GM21360 (cell line): ENCODE results near the gene PLPP6.
"Not testable (repeated sequence)": the region's sequence is repeated elsewhere in the genome, so short reads cannot be mapped to it uniquely, and the experiment has no call there.

Experiments used
- ATAC-seq: cut with Tn5 transposase; IDR thresholded peaks from one replicate; pipeline ENCODE4 v1.9.1; 2021; ENCODE audit warnings: mild to moderate bottlenecking, moderate library complexity; ENCODE audit not compliant: unreplicated experiment

PLPP6 gene

GRCh38 chr9:4662108-4662988 lies at the start of gene PLPP6:
TSS of gene PLPP6 (plus strand) at chr9:4662294. CDS start at chr9:4662376, 82 bp downstream.
- peak; percentile 76 for ATAC-seq

- no peak for ATAC-seq
Measured at GRCh38 chr9:4614627-4615026, 47.5 kb upstream of the PLPP6 start.

- ATAC-seq = no peak
Measured at GRCh38 chr9:4615251-4615650, 46.8 kb upstream of the PLPP6 start.

DNA sequence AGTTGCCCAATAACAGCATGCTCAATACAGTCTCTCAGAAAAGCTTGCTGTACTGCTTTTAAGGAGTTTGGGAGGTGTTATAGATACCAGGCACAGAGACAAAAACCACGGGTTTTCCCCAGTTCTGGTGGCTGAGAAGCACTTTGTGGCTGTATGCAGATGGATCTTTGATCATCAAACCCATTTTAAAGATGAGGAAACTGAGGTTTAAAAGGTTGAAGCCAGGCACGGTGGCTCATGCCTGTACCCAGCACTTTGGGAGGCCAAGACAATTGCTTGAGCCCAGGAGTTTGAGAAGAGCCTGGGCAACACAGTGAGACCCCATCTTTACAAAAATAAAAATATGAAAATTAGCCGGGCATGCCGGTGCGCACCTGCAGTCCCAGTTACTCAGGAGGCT lies 46.3 kb upstream of the PLPP6 start:
- no peak for ATAC-seq

DNA sequence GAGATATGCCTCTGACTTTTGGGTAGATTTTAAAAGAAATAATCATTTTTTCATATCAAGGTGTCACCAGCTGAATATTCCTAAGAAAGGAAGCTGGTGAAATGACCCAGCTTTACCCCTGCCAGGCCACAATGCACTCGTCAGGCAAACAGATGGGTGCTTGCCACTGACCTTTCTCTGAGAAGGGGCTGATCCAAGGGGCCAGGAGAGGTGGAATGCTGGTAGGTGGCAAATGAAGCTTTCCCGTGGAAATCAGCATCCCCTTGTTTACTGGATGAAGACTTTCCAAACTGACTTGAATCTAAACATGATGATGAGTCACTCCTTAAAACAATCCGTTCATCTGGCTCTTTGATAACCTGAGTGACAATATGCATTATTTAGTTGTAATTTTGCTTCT lies 44.3 kb upstream of the PLPP6 start:
- ATAC-seq = no peak

DNA sequence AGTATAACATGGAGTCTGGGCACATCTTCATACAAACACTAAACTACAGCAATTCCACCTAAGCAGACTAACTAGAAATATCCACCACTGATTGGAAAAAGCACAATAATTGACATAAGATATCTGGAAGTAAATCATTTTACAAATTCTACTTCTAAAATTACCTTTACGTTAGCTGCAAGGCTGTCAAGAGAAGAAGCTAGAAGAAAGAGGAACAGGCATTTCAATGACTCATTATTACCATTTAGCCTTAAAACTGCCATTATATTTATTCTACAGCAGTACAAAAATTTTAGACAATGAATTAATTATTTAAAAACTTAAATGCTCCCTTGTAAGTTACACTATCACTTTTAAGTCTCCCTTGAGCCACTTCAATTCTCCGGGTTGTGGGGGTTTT lies 43.4 kb upstream of the PLPP6 start:
- no peak for ATAC-seq

DNA sequence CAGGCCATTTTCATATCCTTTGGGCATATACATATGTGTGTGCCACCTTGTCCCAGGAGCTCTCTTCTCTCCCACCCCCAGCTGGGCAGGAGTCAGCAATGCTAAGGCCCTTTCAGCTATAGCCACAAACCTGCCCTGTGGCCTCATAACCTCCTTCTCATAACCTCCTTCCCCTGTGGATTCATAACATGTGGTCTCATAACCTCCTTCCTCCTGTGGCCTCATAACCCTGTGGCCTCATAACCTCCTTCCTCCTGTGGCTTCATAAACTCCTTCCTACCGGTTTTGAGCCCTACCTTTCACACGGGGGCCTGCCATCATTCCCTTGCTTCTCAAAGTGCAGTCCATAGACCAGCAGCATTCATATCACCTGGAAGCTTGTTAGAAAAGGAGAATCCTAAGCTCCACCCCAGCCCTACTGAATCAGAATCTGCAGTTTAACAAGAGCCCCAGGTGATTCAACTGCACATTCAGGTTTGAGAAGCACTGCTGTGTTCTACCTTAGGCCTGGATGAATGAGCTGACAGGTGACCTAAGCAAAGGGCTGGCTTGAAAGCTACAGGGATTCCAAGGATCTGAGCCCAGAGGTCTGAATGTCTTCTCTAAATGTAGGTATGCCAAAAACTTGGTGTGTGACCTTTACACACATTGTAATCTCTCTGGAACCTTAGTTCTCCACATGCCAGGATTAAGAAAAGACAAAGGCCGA lies 41.9 kb upstream of the PLPP6 start:
- no peak for ATAC-seq

- ATAC-seq = no peak
Measured at GRCh38 chr9:4620881-4621555, 41.1 kb upstream of the PLPP6 start.

DNA sequence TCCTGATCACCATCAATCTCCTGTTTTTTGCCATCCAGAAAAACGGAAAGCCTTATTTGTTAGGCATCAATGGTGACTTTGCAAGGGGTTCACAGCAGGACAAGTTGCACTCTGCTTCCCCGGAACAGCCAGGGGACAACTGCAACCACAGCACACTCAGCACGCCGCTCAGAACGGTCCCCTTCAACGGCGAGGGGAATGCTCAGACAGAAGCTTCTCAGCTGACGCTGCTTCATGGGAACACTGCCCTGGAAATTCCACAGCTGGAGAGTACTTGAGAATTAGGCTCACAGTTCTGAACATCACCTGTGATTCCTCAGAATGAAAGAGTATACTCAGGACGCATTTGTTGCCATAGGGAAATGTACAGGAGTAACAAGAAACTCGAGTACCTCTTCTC lies 40.1 kb upstream of the PLPP6 start:
- no peak for ATAC-seq

DNA sequence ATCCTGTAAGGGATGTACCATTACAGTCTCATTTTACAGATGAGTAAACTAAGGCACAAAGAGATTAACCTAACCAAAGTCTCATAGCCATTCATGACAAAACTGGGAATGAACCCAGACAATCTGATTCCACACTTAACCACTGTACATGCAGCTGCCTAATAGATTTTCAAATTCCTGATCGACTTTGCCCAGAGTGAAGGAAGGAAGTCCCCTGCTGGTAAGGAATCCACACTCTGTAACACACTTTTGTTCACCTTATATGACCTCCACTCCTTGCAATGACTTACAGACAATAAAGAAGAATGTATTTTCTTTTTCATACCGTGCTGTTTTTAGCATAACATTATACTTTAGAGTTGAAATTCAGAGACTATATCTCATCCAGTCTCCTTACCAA lies 31.3 kb upstream of the PLPP6 start:
- no peak for ATAC-seq

- ATAC-seq = no peak
Measured at GRCh38 chr9:4638968-4639367, 23.1 kb upstream of the PLPP6 start.

DNA sequence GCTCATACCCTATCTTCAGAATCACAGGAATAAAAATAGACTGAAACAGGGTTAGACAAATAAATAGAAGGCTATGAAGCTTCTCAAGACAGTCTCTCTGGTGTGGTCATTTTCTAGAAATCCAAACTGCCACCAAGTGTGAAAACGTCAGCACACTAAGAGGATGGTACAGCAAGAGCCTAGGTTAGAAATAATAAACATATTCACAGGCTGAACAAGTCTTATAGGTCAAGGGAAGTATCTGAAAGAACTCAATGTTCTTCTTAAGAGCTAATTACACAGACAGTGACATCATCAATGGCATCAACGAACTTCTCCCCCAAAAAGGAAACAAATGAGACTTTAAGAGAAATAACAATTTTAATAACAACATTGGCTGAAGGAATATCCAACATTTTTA lies 22.7 kb upstream of the PLPP6 start:
- no peak for ATAC-seq

- ATAC-seq = no peak
Measured at GRCh38 chr9:4640027-4640426, 22.1 kb upstream of the PLPP6 start.

DNA sequence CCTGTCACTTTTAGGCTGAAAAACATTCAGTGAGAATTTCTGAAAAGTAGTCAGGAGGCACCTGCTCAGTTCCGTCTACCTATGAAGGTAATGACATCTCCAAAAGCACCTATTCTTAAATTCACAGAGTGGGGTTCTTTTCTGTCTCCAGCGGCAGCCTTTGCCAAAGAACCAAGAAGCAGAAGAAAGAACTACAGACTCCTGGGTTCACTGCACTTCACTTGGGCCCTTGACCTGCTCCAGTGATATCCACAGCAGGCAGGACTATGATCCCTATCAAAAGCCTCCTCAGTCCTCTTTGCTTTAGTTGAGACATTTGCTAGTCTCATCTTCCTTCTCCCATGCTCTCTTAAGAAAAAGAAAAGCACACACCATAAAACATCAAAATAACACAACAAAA lies 19.7 kb upstream of the PLPP6 start:
- no peak for ATAC-seq

- ATAC-seq = no peak
Measured at GRCh38 chr9:4654084-4654483, 8.0 kb upstream of the PLPP6 start.

GRCh38 chr9:4654538-4654937 lies 7.6 kb upstream of the PLPP6 start:
- ATAC-seq = no peak

DNA sequence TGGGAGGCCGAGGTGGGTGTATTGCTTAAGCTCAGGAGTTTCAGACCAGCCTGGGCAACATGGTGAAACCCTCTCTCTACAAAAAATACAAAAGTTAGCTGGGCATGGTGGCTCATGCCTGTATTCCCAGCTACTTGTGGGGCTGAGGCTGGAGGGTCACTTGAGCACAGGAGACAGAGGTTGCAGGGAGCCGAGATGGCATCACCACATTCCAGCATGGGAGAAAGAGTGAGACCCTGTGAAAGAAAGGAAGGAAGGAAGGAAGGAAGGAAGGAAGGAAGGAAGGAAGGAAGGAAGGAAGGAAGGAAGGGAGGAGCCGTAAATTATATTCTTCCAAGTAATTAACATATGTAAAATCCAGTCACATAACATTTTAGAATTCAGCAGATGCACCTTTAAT lies 5.9 kb upstream of the PLPP6 start:
- ATAC-seq = not testable (repeated sequence)

DNA sequence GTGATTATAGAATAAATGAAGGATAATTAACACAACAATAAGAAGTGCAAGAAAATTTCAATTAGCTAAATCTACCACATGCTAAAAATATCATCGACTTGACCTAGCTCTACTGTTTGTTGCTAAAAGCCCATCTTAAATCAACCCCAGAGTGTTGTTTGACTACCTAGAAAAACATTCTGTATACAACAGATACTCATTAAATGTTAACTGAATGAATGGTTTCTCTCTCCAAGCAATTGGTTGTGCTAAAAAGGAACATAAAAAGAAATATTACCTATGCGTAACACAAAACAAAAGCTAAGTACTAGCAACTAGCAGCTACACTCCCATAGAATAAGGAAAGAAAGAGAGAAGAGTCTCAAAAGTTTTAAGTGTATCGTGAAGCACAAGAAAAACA lies 5.5 kb upstream of the PLPP6 start:
- no peak for ATAC-seq

GRCh38 chr9:4657426-4658159 lies 4.5 kb upstream of the PLPP6 start:
- no peak for ATAC-seq

DNA sequence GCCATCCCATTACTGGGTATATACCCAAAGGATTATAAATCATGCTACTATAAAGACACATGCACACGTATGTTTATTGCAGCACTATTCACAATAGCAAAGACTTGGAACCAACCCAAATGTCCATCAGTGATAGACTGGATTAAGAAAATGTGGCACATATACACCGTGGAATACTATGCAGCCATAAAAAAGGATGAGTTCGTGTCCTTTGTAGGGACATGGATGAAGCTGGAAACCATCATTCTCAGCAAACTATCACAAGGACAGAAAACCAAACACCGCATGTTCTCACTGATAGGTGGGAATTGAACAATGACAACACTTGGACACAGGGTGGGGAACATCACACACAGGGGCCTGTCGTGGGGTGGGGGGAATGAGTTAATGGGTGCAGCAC lies 1.4 kb upstream of the PLPP6 start:
- not testable (repeated sequence) for ATAC-seq

- ATAC-seq = no peak
Measured at GRCh38 chr9:4661165-4661564, 929 bp upstream of the PLPP6 start.
